Daoy (cell line): ENCODE results near the gene L2HGDH. TPM values are rescaled to one million over a fixed set of nuclear protein-coding genes. Genes with fewer than 3 reads are reported as not detected.
"Not testable (repeated sequence)": the region's sequence is repeated elsewhere in the genome, so short reads cannot be mapped to it uniquely, and the experiment has no call there.

Experiments used
- DNase-seq: peaks from one replicate; pipeline ENCODE4 v3.0.0-alpha.2; 2015; ENCODE audit warnings: low read depth
- total RNA-seq: library from RNA; depleted of rRNA; stranded (reverse); fragments of >200 nt; shearing (Covaris generic); gene quantifications from 2 replicates; pipeline ENCODE4 v1.2.3, GENCODE V29; 2014

The L2HGDH gene
- total RNA-seq, 1 experiment from 2014 or later: 18.2 TPM

GRCh38 chr14:50339178-50339804, 27.3 kb upstream of the L2HGDH start:
- DNase-seq: no peak

DNA sequence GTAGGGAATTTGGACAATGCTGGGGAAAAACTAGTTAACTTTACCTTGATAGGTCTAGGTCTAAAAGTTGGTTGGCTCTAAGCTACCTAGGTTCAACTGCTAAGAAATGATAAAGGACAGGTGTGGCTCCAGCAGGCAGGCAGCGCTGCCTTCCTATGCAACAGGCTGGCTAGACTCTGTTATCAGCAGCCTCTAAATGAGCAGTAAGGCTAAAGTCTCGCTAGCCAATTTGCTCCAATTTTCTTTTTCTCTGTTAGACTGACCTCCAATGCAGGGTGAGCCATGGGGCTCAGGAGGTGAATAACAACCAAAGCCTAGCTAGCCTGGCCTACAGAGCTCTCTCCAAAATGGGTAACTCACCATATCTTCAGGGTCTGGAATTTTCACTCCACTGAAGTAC, 26.6 kb upstream of the L2HGDH start:
- DNase-seq: no peak

GRCh38 chr14:50335989-50336824, 24.2 kb upstream of the L2HGDH start:
- no peak for DNase-seq

- no peak for DNase-seq
These were observed 23.4 kb upstream of the L2HGDH start for GRCh38 chr14:50335389-50335788.

DNA sequence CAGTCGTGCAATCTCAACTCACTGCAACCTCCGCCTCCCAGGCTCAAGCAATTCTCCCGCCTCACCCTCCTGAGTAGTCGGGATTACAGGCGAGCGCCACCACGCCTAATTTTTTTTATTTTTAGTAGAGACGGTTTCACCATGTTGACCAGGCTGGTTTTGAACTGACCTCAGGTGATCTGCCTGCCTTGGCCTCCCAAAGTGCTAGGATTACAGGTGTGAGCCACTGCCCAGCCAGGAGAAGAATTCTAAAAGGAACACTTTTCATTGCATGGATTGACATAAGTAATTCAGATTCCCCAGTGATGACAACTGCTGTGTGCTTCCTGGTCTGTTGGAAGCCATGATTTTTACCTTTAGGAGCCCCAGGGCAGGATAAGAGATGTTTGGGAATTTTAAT, 22.2 kb upstream of the L2HGDH start:
- DNase-seq: no peak

DNA sequence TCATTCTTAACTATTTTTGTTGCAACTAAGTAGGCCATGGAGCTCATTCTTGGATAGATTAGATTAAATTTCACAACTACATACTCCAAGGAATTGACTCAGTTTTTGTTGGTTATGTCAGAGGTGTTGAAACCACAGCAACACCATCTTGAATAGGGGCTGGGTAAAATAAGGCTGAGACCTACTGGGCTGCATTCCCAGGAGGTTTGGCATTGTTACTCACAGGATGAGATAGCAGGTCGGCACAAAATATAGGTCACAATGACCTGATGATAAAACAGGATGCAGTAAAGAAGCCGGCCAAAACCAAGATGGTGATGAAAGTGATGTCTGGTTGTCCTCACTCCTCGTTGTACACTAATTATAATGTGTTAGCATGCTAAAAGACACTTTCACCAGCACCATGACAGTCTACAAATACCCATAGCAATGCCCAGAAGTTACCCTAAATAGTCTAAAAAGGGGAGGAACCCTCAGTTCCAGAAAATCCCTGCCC, 21.0 kb upstream of the L2HGDH start:
- peak; percentile 79 for DNase-seq

GRCh38 chr14:50331596-50331995, 19.6 kb upstream of the L2HGDH start:
- no peak for DNase-seq

DNA sequence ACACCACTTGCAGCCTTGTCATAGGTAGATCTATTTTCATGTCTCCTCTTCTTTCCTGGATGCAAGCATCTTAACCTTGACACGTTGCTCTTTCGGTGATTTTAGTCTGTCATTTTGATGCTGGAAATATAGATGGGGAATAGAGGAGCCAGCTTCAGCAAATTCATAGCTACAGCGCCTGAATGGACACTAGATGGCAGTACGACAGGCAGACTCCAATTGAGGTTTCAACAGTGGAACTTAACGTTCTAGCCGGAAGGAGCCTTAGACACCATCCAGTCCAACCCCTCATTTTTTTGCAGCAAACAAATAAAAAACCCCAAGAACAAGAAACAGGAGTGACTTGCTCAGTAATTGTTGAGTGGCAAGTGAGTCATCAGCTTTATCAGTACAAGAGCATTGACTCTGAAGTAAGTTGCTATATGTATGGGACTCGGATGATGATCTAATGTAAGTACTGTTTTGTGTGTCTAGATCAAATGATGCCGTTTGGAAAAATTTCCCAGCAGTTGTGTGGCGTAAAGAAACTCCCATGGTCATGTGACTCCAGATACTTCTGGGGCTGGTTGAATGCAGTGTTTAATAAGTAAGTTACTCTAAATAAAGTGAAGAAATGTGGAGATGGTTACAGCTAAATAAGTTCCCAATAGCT, 9.1 kb upstream of the L2HGDH start:
- peak; percentile 92 for DNase-seq

- peak; percentile 59 for DNase-seq
These were observed 8.3 kb upstream of the L2HGDH start for GRCh38 chr14:50320283-50320682.

DNA sequence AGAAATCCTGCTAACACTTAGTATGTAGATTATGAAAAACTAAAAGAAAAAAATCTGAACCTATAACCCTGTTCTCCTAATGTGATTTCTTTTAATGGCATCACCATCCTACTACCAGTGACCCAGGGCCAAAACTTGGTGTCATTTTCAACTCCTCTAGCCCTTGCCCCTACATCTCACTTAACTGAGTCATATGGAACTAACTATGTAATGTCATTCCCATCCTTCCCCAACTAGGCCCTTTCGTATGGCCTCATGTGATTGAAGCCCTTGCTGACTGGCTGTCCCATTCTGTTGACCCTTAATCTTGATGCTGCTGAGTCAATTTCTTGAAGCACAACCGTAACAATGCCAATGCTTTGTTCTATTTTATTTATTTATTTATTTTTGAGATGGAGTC, 7.7 kb upstream of the L2HGDH start:
- DNase-seq: no peak

GRCh38 chr14:50319293-50319692, 7.3 kb upstream of the L2HGDH start:
- DNase-seq: no peak

- DNase-seq: no peak
These were observed 6.1 kb upstream of the L2HGDH start for GRCh38 chr14:50318031-50318626.

DNA sequence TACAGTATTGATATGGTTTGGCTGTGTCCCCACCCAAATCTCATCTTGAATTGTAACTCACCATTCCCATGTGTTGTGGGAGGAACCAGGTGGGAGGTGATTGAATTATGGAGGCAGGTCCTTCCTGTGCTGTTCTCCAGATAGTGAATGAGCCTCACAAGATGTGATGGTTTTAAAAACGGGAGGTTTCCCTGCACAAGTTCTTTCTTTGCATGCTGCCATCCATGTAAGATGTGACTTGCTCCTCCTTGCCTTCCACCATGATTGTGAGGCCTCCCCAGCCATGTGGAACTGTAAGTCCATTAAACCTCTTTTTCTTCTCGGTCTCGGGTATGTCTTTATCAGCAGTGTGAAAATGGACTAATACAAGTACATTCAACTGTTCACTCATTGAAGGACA, 2.1 kb upstream of the L2HGDH start:
- not testable (repeated sequence) for DNase-seq

GRCh38 chr14:50312734-50313054, 665 bp upstream of the L2HGDH start:
- no peak for DNase-seq

GRCh38 chr14:50311337-50311971, 575 bp downstream of the L2HGDH start:
- no peak for DNase-seq

DNA sequence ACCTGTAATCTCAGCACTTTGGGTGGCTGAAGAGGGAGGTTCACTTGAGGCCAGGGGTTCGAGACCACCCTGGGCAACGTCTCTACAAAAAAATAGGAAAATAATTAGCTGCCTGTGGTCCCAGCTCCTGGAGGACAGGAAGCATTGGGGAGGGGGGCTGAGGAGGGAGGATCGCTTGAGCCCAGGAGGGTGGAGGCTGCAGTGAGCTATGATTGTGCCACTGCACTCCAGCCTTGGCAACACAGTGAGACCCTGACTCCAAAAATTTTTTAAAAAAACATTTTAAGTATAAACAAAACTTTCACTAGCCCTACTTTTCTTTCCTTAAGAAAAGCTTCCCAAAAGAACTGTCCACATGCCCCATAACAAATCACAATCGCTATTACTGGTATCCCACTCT, 1.6 kb downstream of the L2HGDH start:
- no peak for DNase-seq

GRCh38 chr14:50308363-50308915, 3.6 kb downstream of the L2HGDH start:
- no peak for DNase-seq

DNA sequence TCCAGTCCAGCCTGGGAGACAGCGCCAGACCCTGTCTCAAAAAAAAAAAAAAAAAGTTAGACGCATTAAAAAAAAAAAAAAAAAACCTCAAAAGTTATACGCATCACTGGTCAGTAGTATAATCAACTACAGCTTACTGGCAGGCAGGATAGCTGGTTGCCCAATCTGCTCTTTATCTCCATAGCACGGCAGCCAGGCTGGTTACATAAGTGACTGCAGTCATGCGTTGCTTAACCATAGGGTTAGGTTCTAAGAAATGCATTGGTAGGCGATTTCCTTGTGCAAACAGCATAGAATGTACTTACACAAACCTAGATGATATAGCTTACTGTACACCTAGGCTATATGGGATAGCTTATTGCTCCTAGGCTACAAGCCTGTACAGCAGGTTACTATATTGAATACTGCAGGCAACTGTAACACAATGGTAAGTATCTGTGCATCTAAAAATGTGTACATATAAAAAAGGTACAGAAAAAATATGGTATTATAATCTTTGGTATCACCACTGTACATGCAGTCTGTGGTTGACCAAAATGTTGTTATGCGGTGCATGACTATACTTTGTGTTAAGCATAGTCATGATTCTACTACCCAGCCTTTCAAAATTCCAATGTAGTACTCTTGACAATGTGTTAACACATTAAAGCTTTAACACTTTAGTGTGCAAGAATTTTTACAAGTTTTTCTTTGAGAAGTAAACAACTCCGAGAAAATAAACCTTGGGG, 8.1 kb downstream of the L2HGDH start:
- DNase-seq: no peak

GRCh38 chr14:50301914-50302313, 10.1 kb downstream of the L2HGDH start:
- DNase-seq: no peak

DNA sequence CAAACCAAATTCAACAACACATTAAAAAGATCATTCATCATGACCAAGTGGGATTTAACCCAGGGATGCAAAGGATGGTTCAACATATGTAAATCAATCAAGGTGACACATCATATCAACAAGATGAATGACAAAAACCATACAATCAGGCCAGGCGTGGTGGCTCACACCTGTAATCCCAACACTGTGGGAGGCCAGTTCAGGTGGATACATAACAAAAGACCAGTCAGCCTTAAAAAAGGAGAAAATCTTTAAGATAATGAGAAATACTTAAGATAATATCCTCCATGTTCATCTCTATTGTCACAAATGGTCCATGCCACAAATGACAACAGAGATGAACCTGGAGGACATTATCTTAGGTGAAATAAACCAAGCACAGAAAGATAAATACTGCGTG, 12.4 kb downstream of the L2HGDH start:
- DNase-seq: no peak

DNA sequence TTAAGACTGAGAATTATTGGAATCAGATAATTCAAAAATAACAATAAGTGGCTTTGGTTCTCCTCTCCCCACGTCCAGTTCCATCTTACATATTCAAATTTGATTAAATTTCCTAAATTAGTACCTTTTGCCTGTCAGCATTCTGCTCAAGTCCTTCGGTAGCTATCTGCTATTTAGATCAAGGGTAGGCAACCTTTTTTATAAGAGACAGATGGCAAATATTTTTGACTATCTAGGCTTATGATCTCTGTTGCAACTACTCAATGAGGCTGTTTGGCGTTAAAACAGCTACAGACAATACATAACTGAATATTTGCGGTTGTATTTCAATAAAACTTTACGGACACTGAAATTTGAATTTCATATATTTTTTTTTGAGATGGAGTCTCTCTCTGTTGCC, 21.7 kb downstream of the L2HGDH start:
- no peak for DNase-seq
